Left lung (tissue), 10 donors: ENCODE data around the gene MRPL53. TPM values are rescaled to one million over a fixed set of nuclear protein-coding genes. Genes with fewer than 3 reads are reported as not detected.
"Not testable (repeated sequence)": the region's sequence is repeated elsewhere in the genome, so short reads cannot be mapped to it uniquely, and the experiment has no call there.

ENCODE experiments used
- ATAC-seq: fragments of 200-7000 bp; cut with Tn5 transposase; one replicate; pipeline ENCODE4 v1.9.1; 2020; ENCODE audit warnings: moderate library complexity
- DNase-seq, 4 donors: peaks; one replicate each; pipeline ENCODE4 v3.0.0-alpha.2; 2013 to 2020
- H3K27ac ChIP-seq, 2 donors: fragments of 200-600 bp; sonication (generic) in 1 of 2; one replicate each; pipeline versions ENCODE4 v1.5.0 to v1.8.0; 2020 to 2021
- H3K27me3 ChIP-seq, 2 donors: fragments of 200-600 bp; sonication (generic) in 1 of 2; one replicate each; pipeline versions ENCODE4 v1.5.0 to v1.8.0; 2020 to 2021
- H3K36me3 ChIP-seq, 2 donors: fragments of 200-600 bp; sonication (generic) in 1 of 2; one replicate each; pipeline versions ENCODE4 v1.5.0 to v1.8.0; 2020 to 2021
- H3K4me1 ChIP-seq, 2 donors: fragments of 200-600 bp; one replicate each; pipeline ENCODE4 v1.8.0; 2021
- H3K4me3 ChIP-seq, 2 donors: fragments of 200-600 bp; sonication (generic) in 1 of 2; one replicate each; pipeline versions ENCODE4 v1.5.0 to v1.8.0; 2020 to 2021; ENCODE audit warnings: mild to moderate bottlenecking in 1 of 2
- H3K9me3 ChIP-seq, 2 donors: fragments of 200-600 bp; sonication (generic) in 1 of 2; one replicate each; pipeline versions ENCODE4 v1.5.0 to v1.8.0; 2020 to 2021
- intact Hi-C, 2 donors: fragments of 100-400 bp; cut with DNase I; formaldehyde crosslinking; loops; one replicate each; pipeline versions ENCODE4 v1.11.2 to v1.14.2; 2022
- polyA plus RNA-seq, 6 donors: library from polyadenylated mRNA; unstranded; fragments of 120-200 nt; gene quantifications; one replicate each; pipeline ENCODE4 v1.2.1, GENCODE V29; 2013; ENCODE audit not compliant: insufficient read length in 6 of 6
- total RNA-seq, 2 donors: library from RNA; stranded (reverse); fragmentation: NEBNext Ultra II Directional; extraction: Animal tissue kit (Norgen Biotek cat#: 25700); gene quantifications; one replicate each; pipeline ENCODE4 v1.2.1, GENCODE V29; 2021
- TF ChIP-seq, protein P1 (sequence below), 2 donors: fragments of 200-600 bp; sonication (generic) in 1 of 2; IDR thresholded peaks; one replicate each; pipeline versions ENCODE4 v1.5.0 to v1.8.0; 2021; ENCODE audit warnings: antibody characterized with exemption in 2 of 2
- donor health status: DM: no; HTN: yes; CAD: no.
- donor health status: DM: no; HTN: no; CAD: no.

Gene MRPL53
- total and polyA plus RNA-seq, 8 donors, result 33.5 to 73.6 (median 52.1) TPM

DNA sequence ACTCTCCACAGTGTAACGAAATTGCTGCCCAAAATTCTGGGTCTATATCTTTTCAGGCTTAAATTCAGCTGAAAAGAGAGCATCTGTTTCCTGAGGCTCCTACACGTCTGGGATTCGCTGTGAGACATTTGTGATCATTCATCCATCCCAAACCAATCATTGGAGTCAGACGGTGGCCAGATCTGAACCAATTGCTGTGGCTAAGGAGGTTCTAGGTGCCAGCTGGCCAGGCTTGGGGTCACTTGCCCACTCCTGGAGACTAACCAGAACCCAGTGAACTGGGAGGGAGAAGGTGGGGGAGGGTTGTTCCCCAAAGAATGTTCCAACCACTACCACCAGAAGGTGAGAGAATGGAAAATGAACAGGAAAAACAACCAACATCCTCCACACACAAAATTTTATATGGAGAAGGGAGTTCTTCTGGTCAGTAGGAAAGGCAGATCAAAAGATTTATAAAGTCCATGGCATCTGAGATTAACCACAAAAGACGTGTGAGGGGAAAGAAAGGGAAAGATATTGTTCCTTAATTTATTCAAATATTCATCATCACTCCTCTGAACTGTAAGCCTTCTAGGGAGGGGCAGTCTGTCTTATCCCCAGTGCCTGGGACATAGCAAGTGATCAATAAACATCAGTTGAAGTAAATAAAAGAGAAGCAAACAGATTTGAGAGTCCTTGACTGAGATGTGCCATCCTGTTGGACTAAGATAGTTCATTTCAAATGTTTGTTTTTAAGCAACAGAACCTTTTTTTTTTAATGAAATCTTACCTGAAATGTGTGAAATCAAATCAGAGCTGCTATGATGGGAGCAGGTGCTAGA lies 27.8 kb downstream of the MRPL53 start:
- H3K36me3 ChIP-seq, result no peaks in the 10 kb centered on the region

DNA sequence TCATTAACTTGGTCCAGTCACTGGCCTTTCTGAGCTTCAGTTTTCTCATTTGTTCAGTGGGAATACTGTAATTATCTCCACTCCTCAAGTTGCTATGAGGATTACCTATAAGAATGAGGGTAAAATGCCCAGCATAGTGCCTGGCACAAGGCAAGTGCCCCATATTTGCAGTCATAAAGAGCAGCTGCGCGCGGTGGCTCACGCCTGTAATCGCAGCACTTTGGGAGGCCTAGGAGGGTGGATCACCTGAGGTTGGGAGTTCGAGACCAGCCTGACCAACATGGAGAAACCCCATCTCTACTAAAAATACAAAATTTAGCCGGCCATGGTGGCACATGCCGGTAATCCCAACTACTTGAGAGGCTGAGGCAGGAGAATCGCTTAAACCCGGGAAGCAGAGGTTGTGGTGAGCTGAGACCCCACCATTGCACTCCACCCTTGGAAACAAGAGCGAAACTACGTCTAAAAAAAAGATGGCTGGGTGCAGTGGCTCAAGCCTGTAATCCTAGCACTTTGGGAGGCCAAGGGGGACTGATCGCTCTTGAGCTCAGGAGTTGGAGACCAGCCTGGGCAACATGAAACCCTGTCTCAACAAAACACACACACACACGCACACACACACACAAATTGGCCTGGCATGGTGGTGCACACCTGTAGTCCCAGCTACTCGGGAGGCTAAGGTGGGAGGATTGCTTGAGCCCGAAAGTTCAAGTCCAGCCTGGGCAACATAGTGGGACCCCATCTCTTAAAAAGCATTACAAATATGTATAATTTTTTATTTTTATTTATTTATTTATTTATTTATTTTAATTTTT lies 29.8 kb downstream of the MRPL53 start:
- Histone ChIP-seq H3K27me3 (peaks cover 5 to 61% of the 10 kb centered on the region in 2 donors), H3K4me1 (peaks cover 5 to 37% of the 10 kb centered on the region in 2 donors), H3K4me3 (peak overlapping the region in 1 of 2 donors; percentile 50), H3K27ac (peak overlapping the region; percentile 77 to 81)
- ATAC-seq, H3K36me3 ChIP-seq, H3K9me3 ChIP-seq, DNase-seq, intact Hi-C loops: not testable (repeated sequence)

More for the DNA sequence above, 27.8 kb downstream of the MRPL53 start:
- peaks cover 5 to 49% of the 10 kb centered on the region in 2 donors for H3K27me3 ChIP-seq
- H3K9me3 ChIP-seq, result no peaks in the 10 kb centered on the region
- H3K4me3 ChIP-seq, result no peak overlapping the region
- no peak for DNase-seq
- TF ChIP-seq, protein P1, sequence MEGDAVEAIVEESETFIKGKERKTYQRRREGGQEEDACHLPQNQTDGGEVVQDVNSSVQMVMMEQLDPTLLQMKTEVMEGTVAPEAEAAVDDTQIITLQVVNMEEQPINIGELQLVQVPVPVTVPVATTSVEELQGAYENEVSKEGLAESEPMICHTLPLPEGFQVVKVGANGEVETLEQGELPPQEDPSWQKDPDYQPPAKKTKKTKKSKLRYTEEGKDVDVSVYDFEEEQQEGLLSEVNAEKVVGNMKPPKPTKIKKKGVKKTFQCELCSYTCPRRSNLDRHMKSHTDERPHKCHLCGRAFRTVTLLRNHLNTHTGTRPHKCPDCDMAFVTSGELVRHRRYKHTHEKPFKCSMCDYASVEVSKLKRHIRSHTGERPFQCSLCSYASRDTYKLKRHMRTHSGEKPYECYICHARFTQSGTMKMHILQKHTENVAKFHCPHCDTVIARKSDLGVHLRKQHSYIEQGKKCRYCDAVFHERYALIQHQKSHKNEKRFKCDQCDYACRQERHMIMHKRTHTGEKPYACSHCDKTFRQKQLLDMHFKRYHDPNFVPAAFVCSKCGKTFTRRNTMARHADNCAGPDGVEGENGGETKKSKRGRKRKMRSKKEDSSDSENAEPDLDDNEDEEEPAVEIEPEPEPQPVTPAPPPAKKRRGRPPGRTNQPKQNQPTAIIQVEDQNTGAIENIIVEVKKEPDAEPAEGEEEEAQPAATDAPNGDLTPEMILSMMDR (IDR thresholded peaks at IDR 0.05), result no peak
- H3K4me1 ChIP-seq, result peaks cover 3 to 24% of the 10 kb centered on the region in 2 donors
- intact Hi-C loops, result no loop called here
- no peak for ATAC-seq
- no peak overlapping the region for H3K27ac ChIP-seq

DNA sequence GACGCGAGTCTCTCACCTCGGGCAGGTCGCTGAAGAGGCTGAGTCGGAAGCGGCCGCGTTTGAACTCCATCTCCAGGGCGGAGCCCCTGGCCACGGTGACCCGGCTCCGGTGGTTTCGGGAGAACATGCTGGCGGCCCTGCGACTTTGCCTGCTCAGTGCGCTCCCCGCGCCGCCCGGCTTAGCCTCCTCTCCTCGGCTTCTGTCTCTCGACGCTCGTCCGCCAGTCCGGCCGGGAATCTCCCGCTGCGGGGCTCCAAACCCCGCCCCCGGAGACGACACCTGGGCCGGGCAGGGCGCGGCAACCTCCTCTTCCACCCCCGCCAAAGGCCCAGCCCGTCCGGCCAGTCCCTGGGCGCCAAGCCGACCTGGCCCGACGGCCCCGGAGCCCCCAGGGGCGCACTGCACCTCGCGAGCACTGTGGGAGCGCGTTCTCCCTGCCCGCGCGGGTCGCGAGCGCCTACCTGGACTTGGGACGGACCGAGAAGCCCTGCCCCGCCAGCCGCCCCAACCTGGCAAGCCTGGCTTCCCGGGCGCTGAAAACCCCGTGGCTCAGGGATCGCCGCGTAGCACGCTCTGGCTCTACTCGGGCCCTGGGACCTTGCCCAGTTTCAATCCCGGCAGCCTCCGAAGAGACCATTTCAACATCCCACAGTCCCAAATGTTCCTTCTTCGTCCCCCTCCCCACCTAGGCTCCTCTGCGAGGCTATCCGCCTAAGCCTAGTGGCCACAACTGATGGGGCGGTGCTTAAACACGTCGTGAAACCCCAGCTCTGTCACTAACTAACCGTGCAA lies 30.6 kb downstream of the MRPL53 start, which contains the start of gene RTKN:
Gene RTKN (minus strand): TSS at position 248 of the 793 bp plus-strand sequence. CDS start 121 bp downstream, at position 127.
- peak; percentile 28 to 90 (median 62) for DNase-seq

GRCh38 chr2:74441170-74441689 lies 31.2 kb downstream of the MRPL53 start:
- ATAC-seq, result peak; percentile 31
- H3K27ac ChIP-seq, result peak overlapping the region; percentile 77 to 81

More for the DNA sequence above, 30.6 kb downstream of the MRPL53 start, which contains the start of gene RTKN:
- no peaks in the 10 kb centered on the region for H3K36me3 ChIP-seq
- no peaks in the 10 kb centered on the region for H3K9me3 ChIP-seq
- H3K4me1 ChIP-seq, result peaks cover 5 to 39% of the 10 kb centered on the region in 2 donors
- peak within 1 kb of the TSS; percentile 47 to 50 for H3K4me3 ChIP-seq
- TF ChIP-seq, protein P1 (IDR thresholded peaks at IDR 0.05), result no peak
- intact Hi-C loops, result no loop called here
- H3K27ac ChIP-seq, result peak within 1 kb of the TSS; percentile 77 to 81
- peak; percentile 78 for ATAC-seq
- H3K27me3 ChIP-seq, result peaks cover 5 to 61% of the 10 kb centered on the region in 2 donors

More at GRCh38 chr2:74441170-74441689, 31.2 kb downstream of the MRPL53 start:
- H3K9me3 ChIP-seq, result no peaks in the 10 kb centered on the region
- TF ChIP-seq, protein P1 (IDR thresholded peaks at IDR 0.05), result no peak
- no peaks in the 10 kb centered on the region for H3K36me3 ChIP-seq
- H3K27me3 ChIP-seq, result peaks cover 5 to 61% of the 10 kb centered on the region in 2 donors
- peak overlapping the region; percentile 47 to 50 for H3K4me3 ChIP-seq
- peak in 2 of 4 donors; percentile 16 to 75 for DNase-seq
- peaks cover 5 to 40% of the 10 kb centered on the region in 2 donors for H3K4me1 ChIP-seq
- intact Hi-C loops, result no loop called here
